ENCODE data around the gene NAGA.

DNA sequence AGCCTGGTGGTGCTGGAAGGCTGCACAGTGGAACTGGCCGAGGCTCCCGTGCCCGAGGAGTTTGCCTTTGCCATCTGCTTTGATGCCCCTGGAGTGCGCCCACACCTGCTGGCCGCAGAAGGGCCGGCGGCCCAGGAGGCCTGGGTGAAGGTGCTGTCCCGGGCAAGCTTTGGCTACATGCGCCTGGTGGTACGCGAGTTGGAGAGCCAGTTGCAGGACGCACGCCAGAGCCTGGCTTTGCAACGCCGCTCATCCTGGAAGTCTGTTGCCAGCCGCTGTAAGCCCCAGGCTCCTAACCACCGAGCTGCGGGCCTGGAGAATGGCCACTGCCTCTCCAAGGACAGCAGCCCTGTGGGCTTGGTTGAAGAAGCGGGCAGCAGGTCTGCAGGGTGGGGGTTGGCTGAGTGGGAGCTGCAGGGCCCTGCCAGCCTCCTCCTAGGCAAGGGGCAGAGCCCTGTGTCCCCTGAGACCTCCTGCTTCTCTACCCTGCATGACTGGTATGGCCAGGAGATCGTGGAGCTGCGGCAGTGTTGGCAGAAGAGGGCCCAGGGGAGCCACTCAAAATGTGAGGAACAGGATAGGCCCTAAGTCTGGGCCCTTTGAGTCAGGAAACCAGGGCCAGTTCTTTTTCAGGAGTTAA lies 7.0 kb upstream of the NAGA start:
- TF ChIP-seq TAF1 (IDR thresholded peaks at IDR 0.05; ENCODE audit: low read depth, low read length) (no peak), POLR2A (IDR thresholded peaks at IDR 0.05; ENCODE audit: low read depth, low read length) (no peak), POLR2AphosphoS5 (IDR thresholded peaks at IDR 0.05; ENCODE audit: low read depth, low read length) (no peak), SPI1 (IDR thresholded peaks at IDR 0.05; ENCODE audit: low read depth, low read length) (no peak), POU2F2 (IDR thresholded peaks at IDR 0.05; ENCODE audit: low read depth, low read length) (no peak)
